ENCODE measurements around the gene FAM114A2.

Gene FAM114A2

GRCh38 chr5:154015071-154015693 is 23.5 kb downstream of the FAM114A2 start:
- in situ Hi-C loops (cut with MboI; ENCODE audit: low sequenced_read_pairs, unreplicated experiment), result no loop called here

GRCh38 chr5:154010660-154011059 is 28.1 kb downstream of the FAM114A2 start:
- TF ChIP-seq, protein P1, sequence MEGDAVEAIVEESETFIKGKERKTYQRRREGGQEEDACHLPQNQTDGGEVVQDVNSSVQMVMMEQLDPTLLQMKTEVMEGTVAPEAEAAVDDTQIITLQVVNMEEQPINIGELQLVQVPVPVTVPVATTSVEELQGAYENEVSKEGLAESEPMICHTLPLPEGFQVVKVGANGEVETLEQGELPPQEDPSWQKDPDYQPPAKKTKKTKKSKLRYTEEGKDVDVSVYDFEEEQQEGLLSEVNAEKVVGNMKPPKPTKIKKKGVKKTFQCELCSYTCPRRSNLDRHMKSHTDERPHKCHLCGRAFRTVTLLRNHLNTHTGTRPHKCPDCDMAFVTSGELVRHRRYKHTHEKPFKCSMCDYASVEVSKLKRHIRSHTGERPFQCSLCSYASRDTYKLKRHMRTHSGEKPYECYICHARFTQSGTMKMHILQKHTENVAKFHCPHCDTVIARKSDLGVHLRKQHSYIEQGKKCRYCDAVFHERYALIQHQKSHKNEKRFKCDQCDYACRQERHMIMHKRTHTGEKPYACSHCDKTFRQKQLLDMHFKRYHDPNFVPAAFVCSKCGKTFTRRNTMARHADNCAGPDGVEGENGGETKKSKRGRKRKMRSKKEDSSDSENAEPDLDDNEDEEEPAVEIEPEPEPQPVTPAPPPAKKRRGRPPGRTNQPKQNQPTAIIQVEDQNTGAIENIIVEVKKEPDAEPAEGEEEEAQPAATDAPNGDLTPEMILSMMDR (IDR thresholded peaks at IDR 0.05; ENCODE audit: borderline replicate concordance, control extremely low read depth, extremely low read depth, insufficient read depth, missing control alignments), result no peak
- in situ Hi-C loops (cut with MboI; ENCODE audit: low sequenced_read_pairs, unreplicated experiment), result no loop called here
- no peak for DNase-seq (ENCODE audit: low spot score)

More at GRCh38 chr5:154015071-154015693, 23.5 kb downstream of the FAM114A2 start:
- no peak for DNase-seq (ENCODE audit: low spot score)
- TF ChIP-seq, protein P1 (IDR thresholded peaks at IDR 0.05; ENCODE audit: borderline replicate concordance, control extremely low read depth, extremely low read depth, insufficient read depth, missing control alignments), result no peak

GRCh38 chr5:154005648-154006047 is 33.1 kb downstream of the FAM114A2 start:
- TF ChIP-seq, protein P1 (IDR thresholded peaks at IDR 0.05; ENCODE audit: borderline replicate concordance, control extremely low read depth, extremely low read depth, insufficient read depth, missing control alignments), result no peak
- DNase-seq (ENCODE audit: low spot score), result no peak
- in situ Hi-C loops (cut with MboI; ENCODE audit: low sequenced_read_pairs, unreplicated experiment), result no loop called here

DNA sequence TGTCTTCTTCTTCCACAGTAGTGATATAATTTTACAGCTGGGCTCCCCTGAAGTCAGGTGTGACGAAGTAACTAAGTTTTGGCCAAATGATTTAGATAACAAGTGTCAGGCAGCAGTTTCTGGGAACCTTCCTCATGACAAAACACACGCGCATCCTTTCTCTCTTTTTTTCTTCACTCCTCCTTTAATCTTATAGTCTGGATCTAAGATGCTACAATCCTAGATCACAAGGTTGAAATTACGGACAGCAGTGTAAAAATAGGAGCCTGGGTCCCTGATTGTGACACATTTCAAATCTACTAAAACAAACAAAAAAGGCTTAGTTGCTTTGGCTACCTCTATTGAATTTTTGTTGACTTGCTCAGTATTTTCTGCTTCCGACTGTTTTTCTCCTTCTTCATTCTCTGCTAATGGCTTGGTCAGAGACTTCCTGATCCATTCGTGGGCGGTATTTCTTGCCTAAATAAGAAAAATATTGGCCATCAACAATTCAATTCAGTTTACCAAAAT is 36.1 kb downstream of the FAM114A2 start:
- TF ChIP-seq, protein P1 (IDR thresholded peaks at IDR 0.05; ENCODE audit: borderline replicate concordance, control extremely low read depth, extremely low read depth, insufficient read depth, missing control alignments), result no peak
- DNase-seq (ENCODE audit: low spot score), result no peak
- in situ Hi-C loops (cut with MboI; ENCODE audit: low sequenced_read_pairs, unreplicated experiment), result no loop called here

- TF ChIP-seq, protein P1 (IDR thresholded peaks at IDR 0.05; ENCODE audit: borderline replicate concordance, control extremely low read depth, extremely low read depth, insufficient read depth, missing control alignments), result no peak
- in situ Hi-C loops (cut with MboI; ENCODE audit: low sequenced_read_pairs, unreplicated experiment), result no loop called here
Measured at GRCh38 chr5:154002093-154002492, 36.6 kb downstream of the FAM114A2 start.

GRCh38 chr5:154000703-154001102 is 38.0 kb downstream of the FAM114A2 start:
- no peak for DNase-seq (ENCODE audit: low spot score)
- TF ChIP-seq, protein P1 (IDR thresholded peaks at IDR 0.05; ENCODE audit: borderline replicate concordance, control extremely low read depth, extremely low read depth, insufficient read depth, missing control alignments), result no peak
- in situ Hi-C loops (cut with MboI; ENCODE audit: low sequenced_read_pairs, unreplicated experiment), result no loop called here

More at GRCh38 chr5:154002093-154002492, 36.6 kb downstream of the FAM114A2 start:
- no peak for DNase-seq (ENCODE audit: low spot score)
